ENCODE results near the gene SLC8A1.

SLC8A1 gene

DNA sequence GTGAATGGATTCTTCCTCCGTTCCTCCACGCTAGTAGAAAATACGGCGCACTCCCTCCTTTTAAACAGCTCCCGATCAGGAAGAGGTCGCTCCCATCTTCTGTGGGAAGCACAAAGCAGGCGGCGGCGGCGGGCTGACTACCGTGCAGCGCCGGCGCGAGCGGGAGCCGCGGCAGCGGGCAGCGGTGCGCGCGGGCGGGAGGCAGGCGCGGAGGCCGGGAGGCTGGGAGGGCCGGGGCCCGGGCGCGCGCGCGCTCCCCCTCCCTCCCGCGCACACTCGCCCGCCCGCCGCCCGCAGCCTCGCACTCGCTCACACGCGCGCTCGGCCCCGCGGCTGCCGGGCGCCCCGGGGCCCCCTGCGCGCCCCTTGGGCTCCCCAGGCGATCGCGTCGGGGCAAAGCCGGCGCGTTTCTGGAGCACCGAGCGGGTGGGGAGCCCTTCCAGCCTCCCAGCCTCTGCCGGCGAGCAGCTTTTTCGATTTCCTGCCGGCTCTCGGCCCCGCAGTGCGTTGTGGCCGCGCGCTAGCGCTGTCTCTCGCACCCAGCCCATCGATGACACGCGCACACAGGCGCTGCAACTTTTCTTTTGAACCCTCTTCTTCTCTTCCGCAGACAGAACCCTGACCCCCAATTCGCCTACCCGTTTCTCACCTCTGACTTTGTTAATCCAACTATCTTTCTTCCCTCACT is at the start of gene SLC8A1:
Gene SLC8A1 (minus strand): TSS at position 173 of the 688 bp plus-strand sequence.
- H3K27ac ChIP-seq, result peak within 1 kb of the TSS in 15 of 21 experiments; percentile 17 to 80 (median 54)
- peak within 1 kb of the TSS; percentile 14 to 46 (median 35) for H3K4me3 ChIP-seq

- Histone ChIP-seq H3K4me3 (no peak overlapping the region), H3K27ac (no peak overlapping the region)
Observed at GRCh38 chr2:40499437-40499836, 47.5 kb upstream of the SLC8A1 start.

GRCh38 chr2:40497251-40497859 is 45.5 kb upstream of the SLC8A1 start:
- Histone ChIP-seq H3K4me3 (no peak overlapping the region), H3K27ac (no peak overlapping the region)

GRCh38 chr2:40489678-40489960 is 37.7 kb upstream of the SLC8A1 start:
- Histone ChIP-seq H3K4me3 (peak overlapping the region in 3 of 7 experiments; percentile 5 to 37 (median 26)), H3K27ac (peak overlapping the region in 3 of 21 experiments; percentile 19 to 45 (median 25))

GRCh38 chr2:40488927-40489677 is 37.2 kb upstream of the SLC8A1 start:
- Histone ChIP-seq H3K27ac (peak overlapping the region in 4 of 21 experiments; percentile 19 to 45 (median 23)), H3K4me3 (peak overlapping the region in 5 of 7 experiments; percentile 5 to 37 (median 12))

- H3K27ac ChIP-seq, result peak overlapping the region in 1 of 21 experiments; percentile 21
- H3K4me3 ChIP-seq, result no peak overlapping the region
Observed at GRCh38 chr2:40488101-40488601, 36.3 kb upstream of the SLC8A1 start.

DNA sequence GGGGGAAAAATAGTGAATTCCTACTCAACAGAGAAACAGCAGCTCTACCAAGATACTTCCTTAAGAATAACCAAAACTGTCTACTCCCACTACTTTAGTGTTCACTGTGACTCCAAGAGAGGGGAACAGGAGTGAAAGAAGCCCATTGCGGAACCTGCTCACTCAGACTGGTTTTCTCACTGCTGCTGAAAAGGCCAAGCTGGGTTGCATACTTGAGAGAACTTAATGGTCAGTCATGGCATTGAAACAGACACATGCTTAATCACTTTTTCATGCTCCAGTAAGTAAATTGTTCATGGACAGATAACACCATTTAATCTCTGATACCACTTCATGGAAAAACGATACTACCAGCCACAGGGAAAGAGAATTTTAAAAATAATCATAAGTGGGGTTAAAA is 35.7 kb upstream of the SLC8A1 start:
- H3K4me3 ChIP-seq, result no peak overlapping the region
- H3K27ac ChIP-seq, result no peak overlapping the region

DNA sequence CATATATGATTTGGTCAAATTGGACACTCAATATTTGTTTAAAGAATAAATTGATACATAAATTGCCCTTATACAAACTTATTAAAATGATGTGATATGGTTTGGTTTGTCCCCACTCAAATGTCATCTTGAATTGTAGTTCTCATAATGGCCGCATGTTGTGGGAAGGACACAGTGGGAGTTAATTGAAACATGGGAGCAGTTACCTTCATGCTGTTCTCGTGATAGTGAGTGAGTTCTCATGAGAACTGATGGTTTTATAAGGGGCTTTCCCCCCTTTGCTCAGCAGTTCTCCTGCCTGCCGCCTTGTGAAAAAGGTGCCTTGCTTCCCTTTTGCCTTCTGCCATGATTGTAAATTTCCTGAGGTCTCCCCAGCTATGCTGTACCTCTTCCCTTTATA is 34.0 kb upstream of the SLC8A1 start:
- no peak overlapping the region for H3K27ac ChIP-seq
- no peak overlapping the region for H3K4me3 ChIP-seq

GRCh38 chr2:40485318-40485717 is 33.4 kb upstream of the SLC8A1 start:
- Histone ChIP-seq H3K4me3 (no peak overlapping the region), H3K27ac (no peak overlapping the region)

- Histone ChIP-seq H3K27ac (no peak overlapping the region), H3K4me3 (no peak overlapping the region)
Observed at GRCh38 chr2:40483549-40484243, 31.8 kb upstream of the SLC8A1 start.

GRCh38 chr2:40480596-40480995 is 28.7 kb upstream of the SLC8A1 start:
- H3K4me3 ChIP-seq, result no peak overlapping the region
- H3K27ac ChIP-seq, result peak overlapping the region in 3 of 21 experiments; percentile 18 to 38 (median 31)

DNA sequence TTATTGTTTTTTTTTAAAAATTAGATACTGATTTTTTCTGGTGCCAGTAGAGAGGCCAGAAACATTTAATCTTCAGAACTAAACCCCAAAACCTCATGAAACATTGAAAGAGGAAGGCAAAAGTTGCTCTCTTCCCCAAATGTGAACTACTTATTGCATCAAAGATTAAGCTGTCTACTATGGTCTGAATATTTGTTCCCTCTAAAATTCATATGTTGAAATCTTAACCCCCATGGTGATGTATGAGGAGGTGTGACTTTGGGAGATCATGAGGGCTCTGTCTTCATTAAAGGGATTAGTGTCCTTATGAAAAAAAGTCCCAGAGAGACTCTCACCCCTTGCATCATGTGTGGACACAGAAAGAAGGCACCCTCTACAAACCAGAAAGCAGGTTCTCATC is 28.2 kb upstream of the SLC8A1 start:
- H3K4me3 ChIP-seq, result no peak overlapping the region
- peak overlapping the region in 3 of 21 experiments; percentile 48 to 53 (median 52) for H3K27ac ChIP-seq

GRCh38 chr2:40477361-40477760 is 25.5 kb upstream of the SLC8A1 start:
- Histone ChIP-seq H3K27ac (peak overlapping the region in 1 of 21 experiments; percentile 1), H3K4me3 (no peak overlapping the region)

DNA sequence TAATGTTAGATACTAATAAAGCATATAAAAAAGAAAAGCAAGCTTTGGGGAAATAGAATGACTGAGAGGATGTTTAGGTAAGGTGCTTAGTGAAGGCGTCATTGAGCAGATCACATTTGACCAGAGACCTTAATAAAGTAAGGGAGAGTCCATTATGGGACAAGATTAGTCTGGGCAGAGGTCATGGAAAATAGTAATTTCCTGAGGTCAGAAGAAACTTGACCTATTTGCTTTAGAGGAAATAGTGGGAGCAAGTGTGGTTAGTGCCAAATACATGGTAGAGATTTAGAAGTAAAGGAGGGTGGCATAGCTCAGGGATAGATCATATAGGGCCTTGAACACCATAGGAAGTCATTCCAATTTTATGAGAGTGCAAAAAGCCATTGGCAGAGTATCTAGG is 24.5 kb upstream of the SLC8A1 start:
- Histone ChIP-seq H3K4me3 (no peak overlapping the region), H3K27ac (no peak overlapping the region)

DNA sequence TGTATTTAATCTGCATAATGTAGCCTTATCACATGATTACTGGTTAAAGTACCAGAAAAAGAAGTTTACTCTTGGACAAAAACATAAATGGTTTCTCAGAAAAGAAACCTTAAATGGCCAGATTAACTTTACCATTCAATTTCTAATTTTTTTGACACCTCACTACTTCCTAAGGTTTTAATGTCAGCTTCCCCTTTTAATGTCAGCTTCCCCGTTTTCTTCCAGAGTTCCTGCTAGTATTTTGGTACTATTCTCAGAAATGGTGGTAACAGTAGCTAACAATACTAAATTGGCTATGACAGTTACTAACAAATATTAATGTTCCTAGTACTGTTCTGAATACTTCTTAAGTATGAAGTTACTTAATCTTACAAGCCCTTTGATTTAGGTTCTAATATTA is 22.4 kb upstream of the SLC8A1 start:
- peak overlapping the region in 1 of 21 experiments; percentile 53 for H3K27ac ChIP-seq
- no peak overlapping the region for H3K4me3 ChIP-seq

GRCh38 chr2:40471866-40472265 is 20.0 kb upstream of the SLC8A1 start:
- H3K27ac ChIP-seq, result no peak overlapping the region
- H3K4me3 ChIP-seq, result no peak overlapping the region

- H3K27ac ChIP-seq, result peak overlapping the region in 1 of 21 experiments; percentile 57
Observed at GRCh38 chr2:40470822-40471813, 19.2 kb upstream of the SLC8A1 start.

DNA sequence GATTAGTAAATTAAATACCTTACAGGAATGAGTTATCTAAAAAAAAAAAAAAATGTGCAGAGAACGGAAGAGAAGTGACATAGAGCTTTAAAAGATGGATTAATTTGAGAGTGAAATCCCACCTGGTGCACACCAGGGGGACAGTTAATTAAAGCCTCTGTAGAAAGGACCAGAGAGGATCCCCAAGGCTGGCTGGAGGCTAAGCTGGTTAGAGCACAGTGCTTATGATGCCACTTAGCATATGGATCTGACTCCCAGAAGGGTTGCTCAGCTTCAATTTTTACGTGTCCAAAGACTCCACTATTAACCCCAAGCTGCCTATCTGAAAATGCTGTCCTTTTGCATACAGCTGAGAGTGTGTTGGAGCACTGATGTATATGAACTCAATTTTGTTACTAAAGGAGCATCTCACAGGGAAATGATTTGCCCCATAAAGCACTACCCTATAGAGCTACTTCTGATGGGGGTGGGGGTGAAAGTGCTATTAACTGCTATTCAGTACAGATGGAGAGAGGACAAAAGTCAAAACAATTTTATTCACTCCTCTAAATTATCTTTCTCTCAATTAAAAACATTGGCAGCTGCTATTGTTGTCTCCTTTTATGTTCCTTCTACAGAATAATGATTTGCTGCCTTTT is 15.2 kb upstream of the SLC8A1 start:
- no peak overlapping the region for H3K4me3 ChIP-seq
- no peak overlapping the region for H3K27ac ChIP-seq

More at GRCh38 chr2:40470822-40471813, 19.2 kb upstream of the SLC8A1 start:
- H3K4me3 ChIP-seq, result no peak overlapping the region
